ENCODE results near the gene MED27.

DNA sequence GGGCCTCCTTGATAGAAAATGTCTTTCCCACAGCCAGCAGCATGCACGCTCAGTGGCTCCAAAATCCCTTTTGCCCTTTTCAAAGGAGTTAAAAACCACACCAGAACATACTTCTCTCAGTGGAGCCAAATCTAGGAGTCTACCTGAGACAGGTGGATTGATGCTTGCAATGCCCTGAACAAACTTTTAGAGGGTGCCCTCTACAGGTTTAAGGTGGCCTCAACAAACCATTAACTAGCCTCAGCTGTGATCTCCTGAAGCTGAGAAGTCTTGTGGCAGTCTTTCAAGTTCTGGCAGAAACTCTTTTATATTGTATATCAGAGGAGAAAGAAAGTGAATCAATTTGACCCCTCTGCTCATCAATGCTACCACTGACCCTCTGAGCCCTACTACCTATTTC lies 125.4 kb downstream of the MED27 start:
- TF ChIP-seq, protein P1, sequence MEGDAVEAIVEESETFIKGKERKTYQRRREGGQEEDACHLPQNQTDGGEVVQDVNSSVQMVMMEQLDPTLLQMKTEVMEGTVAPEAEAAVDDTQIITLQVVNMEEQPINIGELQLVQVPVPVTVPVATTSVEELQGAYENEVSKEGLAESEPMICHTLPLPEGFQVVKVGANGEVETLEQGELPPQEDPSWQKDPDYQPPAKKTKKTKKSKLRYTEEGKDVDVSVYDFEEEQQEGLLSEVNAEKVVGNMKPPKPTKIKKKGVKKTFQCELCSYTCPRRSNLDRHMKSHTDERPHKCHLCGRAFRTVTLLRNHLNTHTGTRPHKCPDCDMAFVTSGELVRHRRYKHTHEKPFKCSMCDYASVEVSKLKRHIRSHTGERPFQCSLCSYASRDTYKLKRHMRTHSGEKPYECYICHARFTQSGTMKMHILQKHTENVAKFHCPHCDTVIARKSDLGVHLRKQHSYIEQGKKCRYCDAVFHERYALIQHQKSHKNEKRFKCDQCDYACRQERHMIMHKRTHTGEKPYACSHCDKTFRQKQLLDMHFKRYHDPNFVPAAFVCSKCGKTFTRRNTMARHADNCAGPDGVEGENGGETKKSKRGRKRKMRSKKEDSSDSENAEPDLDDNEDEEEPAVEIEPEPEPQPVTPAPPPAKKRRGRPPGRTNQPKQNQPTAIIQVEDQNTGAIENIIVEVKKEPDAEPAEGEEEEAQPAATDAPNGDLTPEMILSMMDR (IDR thresholded peaks at IDR 0.05 in 2 of 3, conservative IDR thresholded peaks at IDR 0.05 in 1 of 3; ENCODE audit: control insufficient read depth in 2 of 3, extremely low read depth in 1 of 3, insufficient read depth in 1 of 3, low read depth in 3 of 3, low read length in 3 of 3), result peak; percentile 33 to 48 (median 43); a peak in 5 of 6 replicates
- no peak for TF ChIP-seq BMI1 (IDR thresholded peaks at IDR 0.05; ENCODE audit: borderline replicate concordance)
- no peak for TF ChIP-seq ZZZ3 (IDR thresholded peaks at IDR 0.05; ENCODE audit: control insufficient read depth, insufficient read length, low read depth)
- TF ChIP-seq, protein P2, sequence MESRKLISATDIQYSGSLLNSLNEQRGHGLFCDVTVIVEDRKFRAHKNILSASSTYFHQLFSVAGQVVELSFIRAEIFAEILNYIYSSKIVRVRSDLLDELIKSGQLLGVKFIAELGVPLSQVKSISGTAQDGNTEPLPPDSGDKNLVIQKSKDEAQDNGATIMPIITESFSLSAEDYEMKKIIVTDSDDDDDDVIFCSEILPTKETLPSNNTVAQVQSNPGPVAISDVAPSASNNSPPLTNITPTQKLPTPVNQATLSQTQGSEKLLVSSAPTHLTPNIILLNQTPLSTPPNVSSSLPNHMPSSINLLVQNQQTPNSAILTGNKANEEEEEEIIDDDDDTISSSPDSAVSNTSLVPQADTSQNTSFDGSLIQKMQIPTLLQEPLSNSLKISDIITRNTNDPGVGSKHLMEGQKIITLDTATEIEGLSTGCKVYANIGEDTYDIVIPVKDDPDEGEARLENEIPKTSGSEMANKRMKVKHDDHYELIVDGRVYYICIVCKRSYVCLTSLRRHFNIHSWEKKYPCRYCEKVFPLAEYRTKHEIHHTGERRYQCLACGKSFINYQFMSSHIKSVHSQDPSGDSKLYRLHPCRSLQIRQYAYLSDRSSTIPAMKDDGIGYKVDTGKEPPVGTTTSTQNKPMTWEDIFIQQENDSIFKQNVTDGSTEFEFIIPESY (IDR thresholded peaks at IDR 0.05), result no peak
- no peak for TF ChIP-seq NR2C2 (IDR thresholded peaks at IDR 0.05; ENCODE audit: borderline replicate concordance, control insufficient read depth, insufficient read length, low read depth)
- no peak for TF ChIP-seq TCF3 (IDR thresholded peaks at IDR 0.05; ENCODE audit: borderline replicate concordance, insufficient read depth, low read depth, low read length)
- TF ChIP-seq CHD4 (IDR thresholded peaks at IDR 0.05), result no peak
- no peak for TF ChIP-seq SIN3A (IDR thresholded peaks at IDR 0.05; ENCODE audit: low read depth, low read length)
- TF ChIP-seq, protein P3, sequence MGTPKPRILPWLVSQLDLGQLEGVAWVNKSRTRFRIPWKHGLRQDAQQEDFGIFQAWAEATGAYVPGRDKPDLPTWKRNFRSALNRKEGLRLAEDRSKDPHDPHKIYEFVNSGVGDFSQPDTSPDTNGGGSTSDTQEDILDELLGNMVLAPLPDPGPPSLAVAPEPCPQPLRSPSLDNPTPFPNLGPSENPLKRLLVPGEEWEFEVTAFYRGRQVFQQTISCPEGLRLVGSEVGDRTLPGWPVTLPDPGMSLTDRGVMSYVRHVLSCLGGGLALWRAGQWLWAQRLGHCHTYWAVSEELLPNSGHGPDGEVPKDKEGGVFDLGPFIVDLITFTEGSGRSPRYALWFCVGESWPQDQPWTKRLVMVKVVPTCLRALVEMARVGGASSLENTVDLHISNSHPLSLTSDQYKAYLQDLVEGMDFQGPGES (IDR thresholded peaks at IDR 0.05), result no peak
